ENCODE results near the gene MROH7. TPM values are rescaled to one million over a fixed set of nuclear protein-coding genes. Genes with fewer than 3 reads are reported as not detected.

Gene MROH7
- total RNA-seq, 2 experiments from 2014 or later = not detected

DNA sequence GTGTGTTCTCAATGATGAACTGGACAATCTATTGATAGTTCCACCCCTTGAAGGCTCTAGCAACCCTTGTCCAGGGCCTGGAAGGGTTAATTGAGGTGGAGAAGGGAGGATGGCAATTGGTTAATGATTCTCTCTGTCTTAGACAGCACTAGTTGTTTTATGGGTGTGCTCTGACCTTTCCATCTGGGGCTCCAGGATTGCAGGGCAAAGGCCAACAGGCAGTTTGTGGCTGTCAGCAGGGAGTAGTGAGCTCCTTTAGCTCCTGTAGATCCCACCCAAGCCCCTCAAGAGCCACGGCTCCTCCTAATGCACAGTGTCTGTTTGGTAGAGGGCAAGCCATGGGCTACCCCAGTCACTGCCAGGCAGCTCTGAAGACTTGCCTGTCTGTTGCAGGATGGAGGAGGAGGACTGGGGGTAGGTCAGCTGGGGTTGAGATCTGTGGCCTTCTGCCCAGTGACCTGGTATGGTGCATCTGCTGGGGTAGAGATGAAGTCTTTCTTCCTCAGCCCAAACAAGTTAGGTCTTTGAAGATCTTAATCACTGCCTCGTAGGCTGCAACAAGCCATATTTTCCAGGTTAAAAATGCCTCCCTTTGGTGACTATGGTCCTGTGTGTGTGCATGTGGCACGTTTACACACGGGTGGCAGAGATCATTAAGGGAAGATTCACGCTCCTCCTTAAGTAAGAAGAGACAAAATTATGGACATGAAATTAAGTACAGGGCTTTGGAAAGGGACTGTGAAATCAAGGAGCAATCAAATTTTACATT is 7.7 kb downstream of the MROH7 start:
- POLR2A ChIA-PET = no interaction called here

GRCh38 chr1:54649921-54650320 is 8.3 kb downstream of the MROH7 start:
- POLR2A ChIA-PET = no interaction called here
- CTCF ChIA-PET = no interaction called here

More for the DNA sequence above, 7.7 kb downstream of the MROH7 start:
- CTCF ChIA-PET = no interaction called here

GRCh38 chr1:54650417-54650816 is 8.8 kb downstream of the MROH7 start:
- ChIA-PET CTCF (no interaction called here), POLR2A (no interaction called here)

DNA sequence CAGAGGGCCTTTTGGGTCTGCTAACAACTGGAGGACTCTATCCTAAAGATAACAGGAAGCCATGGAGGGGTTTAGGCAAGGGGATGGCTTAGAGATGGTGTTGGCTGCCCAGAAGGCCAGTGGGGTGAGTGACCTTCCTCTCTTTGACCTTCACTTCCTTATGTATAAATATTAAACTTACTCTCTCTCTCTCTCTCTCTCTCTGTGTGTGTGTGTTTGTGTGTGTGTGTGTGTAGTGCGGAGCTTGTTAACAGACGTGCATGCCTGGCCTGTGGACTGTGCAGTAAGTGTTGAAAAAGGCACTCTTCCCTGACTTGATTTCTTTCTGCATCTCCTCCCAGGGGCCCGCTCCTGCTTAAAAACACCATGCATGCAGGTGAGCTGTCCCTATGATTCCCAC is 10.0 kb downstream of the MROH7 start:
- ChIA-PET CTCF (no interaction called here), POLR2A (no interaction called here)

GRCh38 chr1:54652168-54652567 is 10.6 kb downstream of the MROH7 start:
- ChIA-PET POLR2A (no interaction called here), CTCF (no interaction called here)

GRCh38 chr1:54653036-54653435 is 11.4 kb downstream of the MROH7 start:
- ChIA-PET CTCF (interaction anchor here (1.6 kb wide), 1 partner anchor 74 kb away, joined by 3 read pairs; no protein-coding TSS in a partner anchor), POLR2A (no interaction called here)

DNA sequence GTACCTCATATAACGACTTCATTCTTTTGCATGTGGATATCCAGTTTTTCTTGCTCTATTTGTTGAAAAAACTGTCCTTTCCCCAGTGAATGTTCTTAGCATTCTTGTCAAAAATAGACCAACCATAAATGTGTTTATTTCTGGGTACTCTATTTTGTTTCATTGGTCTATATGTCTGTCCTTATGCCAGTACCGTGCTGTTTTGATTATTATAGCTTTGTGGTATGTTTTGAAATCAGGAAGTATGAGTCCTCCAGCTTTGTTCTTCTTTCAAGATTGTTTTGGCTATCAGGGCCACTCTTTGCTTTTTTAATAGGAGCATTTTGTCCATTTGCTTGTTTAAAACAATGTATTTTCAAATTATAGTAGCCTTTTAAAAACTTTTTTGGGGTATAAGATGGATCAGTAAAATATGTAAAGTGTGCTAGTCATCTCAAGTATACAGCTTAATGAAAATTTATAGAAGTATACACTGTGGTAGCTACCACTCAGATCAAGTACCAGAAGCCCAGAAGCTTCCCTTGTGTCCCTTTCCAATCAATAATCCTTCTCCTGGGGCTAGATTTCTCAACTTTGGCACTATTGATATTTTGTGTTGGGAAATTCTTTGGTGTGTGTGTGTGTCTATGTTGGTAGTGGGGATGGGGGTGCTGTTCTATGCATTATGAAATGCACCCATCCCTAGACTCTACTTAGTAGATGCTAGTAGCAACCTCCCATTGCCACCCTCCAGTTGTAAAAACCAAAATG is 16.8 kb downstream of the MROH7 start:
- ChIA-PET CTCF (no interaction called here), POLR2A (no interaction called here)

GRCh38 chr1:54663725-54664124 is 22.1 kb downstream of the MROH7 start:
- POLR2A ChIA-PET = interaction anchor here (0.5 kb wide), 1 partner anchor 106 kb away, joined by 3 read pairs; no protein-coding TSS in a partner anchor
- CTCF ChIA-PET = interaction anchor here (0.7 kb wide), 1 partner anchor 13 kb away, joined by 3 read pairs; no protein-coding TSS in a partner anchor

DNA sequence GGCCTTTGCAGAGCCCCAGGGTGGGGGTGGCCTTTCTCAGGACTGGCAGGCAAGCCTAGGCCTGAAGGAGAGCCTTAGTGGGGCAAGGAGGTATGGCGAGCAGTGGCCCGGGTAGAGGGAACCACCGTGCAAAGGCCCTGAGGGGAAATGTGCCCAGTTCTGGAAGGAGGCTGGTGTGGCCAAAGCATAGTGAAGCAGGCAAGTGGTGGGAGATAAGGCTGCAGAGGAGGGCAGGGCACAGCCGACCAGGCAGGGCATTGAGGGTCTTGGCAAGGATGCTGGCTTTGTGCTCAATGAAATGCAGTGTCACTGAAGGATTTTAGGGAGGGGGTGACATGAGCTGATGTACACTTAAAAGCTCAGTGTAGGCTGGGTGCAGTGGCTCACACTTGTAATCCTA is 22.8 kb downstream of the MROH7 start:
- ChIA-PET CTCF (no interaction called here), POLR2A (no interaction called here)

DNA sequence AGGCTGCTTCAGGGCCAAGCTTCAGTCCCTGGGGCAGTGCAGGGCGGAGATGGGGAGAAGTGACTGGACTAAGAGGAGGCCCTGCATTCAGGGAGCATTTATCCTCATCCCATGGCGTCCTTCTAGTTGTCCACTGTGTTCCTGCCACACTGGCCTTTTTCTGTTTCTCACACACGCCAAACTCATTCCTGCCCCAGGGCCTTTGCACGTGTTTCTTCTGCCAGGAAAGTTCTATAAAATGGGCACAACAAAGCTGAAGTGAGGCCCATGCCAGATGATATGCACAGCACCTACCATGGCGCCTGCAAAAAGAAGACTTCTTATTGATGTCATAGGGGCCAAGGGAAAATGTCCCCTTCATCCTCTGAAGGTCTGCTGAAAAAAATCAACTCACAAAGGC is 24.3 kb downstream of the MROH7 start:
- CTCF ChIA-PET = interaction anchor here (1.0 kb wide), 1 partner anchor 148 kb away, joined by 3 read pairs; no protein-coding TSS in a partner anchor
- POLR2A ChIA-PET = no interaction called here

- ChIA-PET POLR2A (no interaction called here), CTCF (interaction anchor here (0.7 to 1.0 kb wide), 2 partner anchors 147 to 588 kb away, joined by 3 to 5 read pairs; no protein-coding TSS in a partner anchor)
Observed at GRCh38 chr1:54666333-54666732, 24.7 kb downstream of the MROH7 start.

DNA sequence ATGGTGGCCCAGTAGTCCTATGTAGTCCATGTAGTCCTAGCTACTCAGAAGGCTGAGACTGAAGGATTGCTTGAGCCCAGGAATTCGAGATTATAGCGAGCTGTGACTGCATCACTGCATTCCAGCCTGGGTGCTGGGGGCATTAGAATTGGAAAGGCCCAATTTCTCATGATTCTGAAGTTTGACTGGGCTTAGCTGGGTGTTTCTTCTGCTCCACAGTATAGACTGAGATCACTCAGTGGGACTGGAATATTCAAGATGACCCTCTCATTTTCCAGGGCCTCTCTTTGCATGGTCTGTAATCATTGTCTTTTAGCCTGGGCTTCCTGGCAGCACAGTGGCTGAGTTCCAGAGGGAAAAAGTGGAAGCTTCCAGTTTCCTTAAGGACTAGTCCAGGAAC is 26.2 kb downstream of the MROH7 start:
- POLR2A ChIA-PET = no interaction called here
- CTCF ChIA-PET = interaction anchor here (0.7 kb wide), 1 partner anchor 151 kb away, joined by 3 read pairs; no protein-coding TSS in a partner anchor

DNA sequence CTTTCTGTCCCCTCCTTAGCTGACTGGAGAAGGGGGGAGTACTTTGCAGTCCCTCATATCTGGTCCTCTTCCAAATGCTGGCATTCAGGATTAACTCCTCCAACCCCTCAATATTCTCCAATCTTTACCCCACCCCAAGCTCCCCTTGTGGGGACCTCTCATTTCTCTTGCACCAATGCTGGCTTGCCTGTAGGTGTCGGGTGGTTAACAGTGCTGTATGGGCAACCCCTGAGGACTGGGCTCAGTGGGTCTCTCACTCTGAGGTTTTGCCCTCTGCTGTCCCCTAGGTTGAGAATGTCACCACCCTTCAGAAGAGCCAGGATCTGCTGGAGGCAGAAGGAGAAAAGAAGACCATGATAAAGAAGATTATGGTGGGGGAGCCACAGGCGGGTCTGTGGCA is 27.0 kb downstream of the MROH7 start:
- CTCF ChIA-PET = no interaction called here
- POLR2A ChIA-PET = no interaction called here

DNA sequence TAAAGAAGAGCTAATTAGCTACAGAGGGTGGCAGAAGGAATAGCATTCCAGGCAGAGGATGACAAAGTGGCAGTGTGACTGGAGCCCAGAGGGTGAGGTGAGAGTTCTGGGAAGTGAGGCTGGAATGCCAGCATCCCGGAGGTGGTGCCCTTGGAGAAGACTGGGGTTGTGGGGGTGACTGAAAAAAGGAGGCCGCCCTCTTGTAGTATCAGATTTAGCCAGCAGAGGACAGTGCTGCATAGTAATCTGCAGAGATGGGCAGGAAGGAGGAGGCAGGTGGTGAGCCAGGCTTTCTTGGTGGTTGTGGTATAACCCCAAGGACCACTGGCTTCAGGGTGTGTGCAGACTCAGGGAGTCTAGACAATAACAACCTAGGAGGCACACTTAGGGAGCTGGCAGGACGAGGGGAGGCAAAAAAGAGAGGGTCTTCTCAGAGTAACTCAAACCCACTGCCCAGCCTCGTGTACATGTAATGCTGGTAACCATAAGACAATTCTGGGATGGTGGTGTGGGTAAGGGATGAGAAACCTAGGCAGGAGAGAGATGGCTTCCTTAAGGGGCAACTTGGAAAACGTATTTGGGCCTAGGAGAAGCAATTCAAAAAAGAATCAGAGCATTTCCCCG is 30.5 kb downstream of the MROH7 start:
- POLR2A ChIA-PET = no interaction called here
- CTCF ChIA-PET = interaction anchor here (0.6 to 2.5 kb wide), 12 partner anchors 9 to 142 kb away, joined by 3 to 8 read pairs (median 4); partner anchors contain the start of genes TTC22 and TTC4

DNA sequence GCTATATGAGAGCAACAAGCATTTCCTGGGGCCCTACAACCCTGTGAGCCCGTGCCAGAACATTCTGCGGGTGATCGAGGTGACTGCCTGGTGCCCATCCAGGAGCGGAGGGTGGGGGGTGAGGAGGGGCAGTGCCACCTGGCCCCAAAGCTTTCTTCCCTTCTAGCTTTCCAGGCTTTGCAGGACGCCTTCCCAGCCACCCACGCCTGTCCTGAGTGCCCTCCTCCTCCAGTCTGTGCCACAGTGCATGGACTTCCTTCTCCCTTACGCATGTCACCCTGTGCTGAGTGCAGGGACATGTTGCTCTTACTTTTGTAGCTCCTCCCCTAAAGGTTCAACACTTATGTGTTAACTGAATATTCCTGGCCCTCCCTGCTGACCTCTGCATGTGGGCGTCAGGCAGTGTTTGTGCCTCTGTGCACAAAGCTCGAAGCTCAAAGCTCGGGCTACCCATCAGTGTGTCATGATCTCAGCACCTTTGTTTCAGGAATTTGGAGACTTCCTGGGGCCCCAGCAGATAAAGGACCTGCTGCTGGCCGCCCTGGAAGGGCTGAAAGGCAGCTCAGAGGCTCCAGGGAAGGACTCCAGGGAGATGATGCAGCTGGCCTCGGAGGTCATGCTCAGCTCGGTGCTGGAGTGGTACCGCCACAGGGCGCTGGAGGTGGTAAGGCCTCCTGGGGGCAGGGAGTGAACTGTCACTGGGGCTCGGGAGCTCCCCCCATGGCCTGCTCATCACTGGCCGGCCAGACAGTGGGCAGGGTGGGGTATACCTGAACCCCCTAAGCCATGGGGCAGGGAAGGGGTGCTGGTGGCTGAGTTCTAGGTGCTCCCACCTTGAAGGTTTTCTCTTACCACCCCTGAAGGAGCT is 37.4 kb downstream of the MROH7 start:
- ChIA-PET CTCF (interaction anchor here (0.5 kb wide), 1 partner anchor 635 kb away, joined by 3 read pairs; no protein-coding TSS in a partner anchor), POLR2A (no interaction called here)

DNA sequence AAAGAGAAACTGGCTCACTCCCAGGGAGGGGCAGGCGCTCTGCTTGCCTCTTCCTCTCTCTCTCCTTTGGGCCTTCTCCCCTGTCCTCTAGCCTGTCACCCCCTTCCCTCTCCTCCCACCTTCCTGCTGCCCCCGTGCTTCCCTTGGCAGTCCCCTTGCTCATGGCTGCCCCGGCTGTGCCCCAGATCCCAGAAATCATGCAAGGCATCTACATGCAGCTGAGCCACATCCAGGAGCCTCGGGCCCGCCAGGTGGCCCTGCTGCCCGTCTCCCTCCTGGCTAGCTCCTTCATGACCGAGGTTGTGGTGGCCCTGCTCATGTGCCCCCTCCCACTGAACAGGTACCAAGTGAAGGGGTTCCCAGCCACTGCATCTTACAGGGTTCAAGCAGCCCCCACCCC is 38.1 kb downstream of the MROH7 start:
- POLR2A ChIA-PET = no interaction called here

GRCh38 chr1:54680387-54680786 is 38.8 kb downstream of the MROH7 start:
- POLR2A ChIA-PET = no interaction called here

More for the DNA sequence above, 38.1 kb downstream of the MROH7 start:
- CTCF ChIA-PET = interaction anchor here (0.5 kb wide), 1 partner anchor 635 kb away, joined by 3 read pairs; no protein-coding TSS in a partner anchor

DNA sequence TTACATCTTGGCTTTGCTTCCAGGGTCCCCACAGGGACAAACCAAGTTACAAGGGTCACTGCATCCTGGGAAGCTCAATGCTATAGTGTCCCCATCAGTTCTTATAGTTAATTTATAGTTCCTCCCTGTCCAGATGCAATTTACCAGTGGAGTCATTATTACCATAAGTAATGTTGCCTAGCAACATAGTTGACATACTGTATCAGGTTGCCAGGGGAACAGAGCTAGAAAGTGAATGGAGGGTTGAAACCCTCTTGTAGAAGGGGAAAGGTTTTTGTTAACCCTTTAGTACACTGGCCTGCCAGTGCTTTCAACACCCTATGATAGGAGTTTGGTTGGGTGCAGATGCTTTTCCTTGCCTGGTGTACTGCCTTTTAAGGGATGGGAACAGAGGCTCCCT is 39.8 kb downstream of the MROH7 start:
- ChIA-PET POLR2A (no interaction called here), CTCF (interaction anchor here (0.7 to 1.0 kb wide), 2 partner anchors 9 to 11 kb away, joined by 3 read pairs; no protein-coding TSS in a partner anchor)

More at GRCh38 chr1:54680387-54680786, 38.8 kb downstream of the MROH7 start:
- CTCF ChIA-PET = interaction anchor here (1.0 kb wide), 1 partner anchor 10 kb away, joined by 3 read pairs; no protein-coding TSS in a partner anchor

- ChIA-PET CTCF (no interaction called here), POLR2A (no interaction called here)
Observed at GRCh38 chr1:54683453-54683852, 41.9 kb downstream of the MROH7 start.
